Activated CD4-positive, CD25-positive, alpha-beta regulatory T cell treated with anti-CD3 and anti-CD28 coated beads, Interleukin-2, amount 50 U/mL, for 72 hours (primary cell): ENCODE measurements around the gene CIITA.
"Not testable (repeated sequence)": the region's sequence is repeated elsewhere in the genome, so short reads cannot be mapped to it uniquely, and the experiment has no call there.

Experiments used
- DNase-seq: peaks from one replicate; pipeline ENCODE4 v3.0.0; 2021

Gene CIITA

GRCh38 chr16:10876799-10877341 is at the start of gene CIITA:
Gene CIITA, plus strand, starts transcription at chr16:10877202. Its CDS starts 129 bp downstream, at chr16:10877331.
- DNase-seq = no peak

DNA sequence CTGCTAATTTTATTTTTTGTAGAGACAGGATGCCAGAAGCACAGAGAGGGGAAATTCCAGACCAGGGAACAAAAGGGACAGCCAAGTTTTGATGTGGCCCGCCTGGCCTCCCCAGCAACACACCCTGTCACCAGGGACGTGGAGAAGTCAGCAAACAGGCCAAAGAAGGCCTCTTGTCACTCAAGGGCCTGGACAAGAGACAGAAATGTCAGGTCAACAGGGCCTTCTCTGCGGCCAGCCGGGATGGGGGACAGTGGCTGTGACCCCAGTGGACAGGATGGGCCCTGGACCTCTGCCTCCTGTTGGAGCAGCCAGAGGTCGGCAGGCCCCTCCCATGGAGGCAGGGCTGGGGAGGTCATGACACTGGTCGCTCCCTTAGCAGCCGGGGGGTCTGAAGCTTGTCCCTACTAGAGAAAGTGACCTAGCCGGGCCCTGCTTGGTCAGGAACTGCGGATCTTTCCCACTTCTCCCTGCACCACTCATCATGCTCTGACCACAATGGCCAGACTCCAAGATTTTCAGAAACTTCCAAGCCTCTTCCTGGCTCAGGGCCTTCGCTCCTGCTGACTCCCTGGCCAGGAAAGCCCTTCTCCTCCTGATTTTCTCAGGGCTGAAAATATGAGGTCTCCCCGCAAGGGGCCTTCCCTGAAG is 49.2 kb upstream of the CIITA start:
- no peak for DNase-seq

- no peak for DNase-seq
Observed at GRCh38 chr16:10828851-10829366, 48.1 kb upstream of the CIITA start.

- not testable (repeated sequence) for DNase-seq
Observed at GRCh38 chr16:10829390-10830098, 47.5 kb upstream of the CIITA start.

DNA sequence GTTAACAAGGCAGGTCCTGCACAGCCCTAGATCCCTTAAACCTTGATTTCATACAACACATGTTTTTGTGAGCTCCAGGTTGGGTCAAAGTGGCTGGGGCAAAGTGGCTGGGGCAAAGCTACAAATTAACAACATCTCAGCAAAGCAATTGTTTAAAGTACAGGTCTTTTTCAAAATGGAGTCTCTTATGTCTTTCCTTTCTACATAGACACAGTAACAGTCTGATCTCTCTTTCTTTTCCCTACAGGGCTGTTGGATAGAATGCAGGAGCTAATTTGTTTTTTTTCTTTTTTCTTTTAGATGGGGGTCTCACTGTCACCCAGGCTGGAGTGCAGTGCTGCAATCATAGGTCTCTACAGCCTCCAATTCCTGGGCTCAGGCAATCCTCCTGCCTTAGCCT is 46.8 kb upstream of the CIITA start:
- DNase-seq = not testable (repeated sequence)

DNA sequence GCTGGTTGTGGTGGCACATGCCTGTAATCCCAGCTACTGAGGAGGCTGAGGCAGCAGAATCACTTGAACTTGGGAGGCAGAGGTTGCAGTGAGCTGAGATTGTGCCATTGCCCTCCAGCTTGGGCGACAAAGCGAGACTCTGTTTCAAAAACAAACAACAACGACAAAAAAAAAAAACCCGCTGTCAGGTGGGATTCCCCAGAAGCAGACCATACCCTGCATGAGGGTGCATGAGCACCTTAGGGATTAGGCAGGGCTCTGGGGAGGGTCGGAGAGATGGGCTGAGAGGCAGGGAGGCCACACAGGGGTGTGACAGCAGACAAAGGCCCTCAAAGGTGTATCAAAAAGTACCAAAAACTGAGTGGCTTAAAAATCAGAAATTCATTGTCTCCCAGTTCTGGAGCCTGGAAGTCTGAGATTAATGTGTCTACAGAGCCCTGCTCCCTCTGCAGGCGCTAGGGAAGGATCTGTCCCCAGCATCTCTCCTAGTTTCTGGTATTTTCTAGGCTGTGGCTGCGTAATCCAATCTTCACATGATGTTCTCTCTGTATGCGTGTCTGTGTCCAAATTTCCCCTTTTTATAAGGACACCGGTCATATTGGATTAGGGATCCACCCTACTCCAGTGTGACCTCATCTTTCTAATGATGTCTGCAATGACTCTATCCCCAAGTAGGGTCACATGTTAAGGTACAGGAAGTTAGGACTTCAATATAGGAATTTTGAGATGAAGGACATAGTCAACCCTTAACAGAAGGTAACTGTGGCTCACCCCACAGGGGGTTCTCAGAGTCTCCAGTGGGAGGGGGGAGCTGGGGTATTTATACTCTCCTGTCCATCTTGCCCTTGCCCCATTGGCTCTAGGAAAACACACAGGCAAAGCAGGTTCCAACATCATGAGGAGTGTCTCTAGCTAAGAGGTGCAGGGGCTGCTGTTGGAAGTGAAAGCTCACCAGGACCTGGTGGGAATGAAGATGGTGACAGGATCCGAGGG is 44.8 kb upstream of the CIITA start:
- no peak for DNase-seq

DNA sequence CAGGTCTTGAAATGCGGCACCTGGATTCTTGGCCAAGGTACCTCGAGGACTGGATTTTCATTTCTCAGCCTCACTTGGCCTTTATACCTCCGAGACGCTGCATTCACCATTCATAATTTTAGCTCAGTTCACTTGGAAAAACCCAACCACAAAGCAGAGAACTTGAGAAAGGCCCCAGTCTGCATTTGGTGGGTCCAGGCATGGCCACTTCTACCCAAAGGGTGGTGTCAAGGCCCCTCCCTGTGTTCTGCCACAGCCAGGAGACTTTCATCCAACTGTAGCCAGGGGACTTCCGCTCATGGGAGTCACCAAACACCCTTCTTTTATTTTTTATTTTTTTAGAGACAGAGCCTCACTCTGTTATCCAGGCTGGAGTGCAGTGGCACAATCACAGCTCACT is 43.7 kb upstream of the CIITA start:
- DNase-seq = no peak

- no peak for DNase-seq
Observed at GRCh38 chr16:10834130-10834529, 42.9 kb upstream of the CIITA start.

GRCh38 chr16:10834766-10835165 is 42.2 kb upstream of the CIITA start:
- DNase-seq = no peak

DNA sequence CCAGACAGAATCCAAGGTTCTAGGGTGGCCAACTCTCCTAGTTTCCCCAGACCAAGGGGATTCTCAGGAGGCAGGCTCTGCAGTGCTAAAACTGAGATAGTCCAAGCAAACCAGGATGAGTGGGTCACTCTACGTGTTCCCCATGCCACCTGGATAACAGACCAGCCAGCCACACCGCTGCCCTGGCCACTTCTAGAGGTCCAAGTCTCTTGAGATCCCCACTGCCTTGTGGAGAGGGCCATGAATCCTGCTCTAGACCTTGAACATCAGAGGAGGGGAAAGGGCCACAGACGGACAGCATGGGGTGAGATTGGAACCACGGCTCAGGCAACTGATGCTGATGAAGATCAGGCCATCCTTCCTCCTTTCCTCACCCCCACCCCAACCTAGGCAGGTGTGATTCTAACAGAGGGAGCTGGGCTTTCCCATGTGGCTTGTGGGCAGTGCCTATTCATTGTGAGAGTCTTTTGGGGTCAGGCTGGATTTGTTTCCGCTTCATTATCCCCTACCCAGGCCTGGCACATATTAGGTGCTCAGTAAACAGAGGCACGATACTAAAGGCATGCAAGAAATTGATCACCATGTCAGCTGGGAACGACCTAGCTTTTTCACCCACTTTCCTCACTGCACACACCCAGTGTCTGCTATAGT is 41.6 kb upstream of the CIITA start:
- DNase-seq = no peak

GRCh38 chr16:10836174-10836853 is 40.7 kb upstream of the CIITA start:
- DNase-seq = no peak

DNA sequence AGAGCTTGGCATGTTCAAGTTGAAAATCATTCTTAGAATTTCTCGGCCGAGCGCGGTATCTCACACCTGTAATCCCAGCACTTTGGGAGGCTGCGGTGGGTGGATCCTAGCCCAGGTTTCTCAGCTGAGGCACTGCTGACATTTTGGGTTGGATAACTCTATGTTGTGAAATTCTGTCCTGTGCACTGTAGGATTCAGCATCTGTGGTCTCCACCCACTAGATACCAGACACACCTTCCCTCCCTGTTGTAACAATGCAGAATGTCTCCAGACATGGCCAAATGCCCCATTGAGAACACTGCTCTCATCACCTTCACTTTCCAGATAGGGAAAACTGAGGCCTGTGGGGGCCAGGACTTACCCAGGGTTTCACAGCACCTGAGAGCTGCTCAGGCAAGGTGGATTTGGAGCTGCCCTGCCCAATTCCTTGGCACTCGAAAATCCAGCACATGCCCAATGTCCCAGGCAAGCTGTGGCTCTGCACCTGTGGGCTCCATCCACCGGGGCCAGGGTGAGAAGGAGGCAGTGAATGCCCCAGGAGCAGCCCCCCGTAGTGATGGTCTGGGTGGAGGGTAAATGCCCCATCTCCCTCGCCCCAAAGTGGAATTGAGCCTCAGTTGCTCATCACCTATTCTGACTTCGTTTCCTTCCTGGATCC is 38.3 kb upstream of the CIITA start:
- no peak for DNase-seq

- DNase-seq = no peak
Observed at GRCh38 chr16:10839279-10839666, 37.7 kb upstream of the CIITA start.

DNA sequence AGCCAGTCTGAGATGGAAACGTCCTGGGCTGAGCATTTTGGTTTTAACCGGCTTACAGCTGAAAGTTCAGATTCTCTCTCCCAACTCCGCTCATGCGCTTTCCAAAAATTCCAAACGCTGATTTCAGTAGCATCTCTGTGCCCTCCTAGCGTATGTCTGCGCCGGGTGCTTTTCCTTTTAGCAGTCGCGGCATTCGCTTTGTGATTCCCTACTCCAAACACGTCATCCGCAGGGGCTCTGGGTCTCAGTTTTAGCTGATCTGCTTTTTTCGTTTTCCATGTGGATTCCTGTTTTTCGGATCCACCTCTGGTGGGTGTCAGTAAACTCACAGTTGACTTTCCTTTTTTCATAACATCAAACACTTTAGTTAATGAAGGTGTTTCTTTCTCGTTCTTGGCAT is 36.3 kb upstream of the CIITA start:
- no peak for DNase-seq

GRCh38 chr16:10846213-10846998 is 30.6 kb upstream of the CIITA start:
- no peak for DNase-seq

DNA sequence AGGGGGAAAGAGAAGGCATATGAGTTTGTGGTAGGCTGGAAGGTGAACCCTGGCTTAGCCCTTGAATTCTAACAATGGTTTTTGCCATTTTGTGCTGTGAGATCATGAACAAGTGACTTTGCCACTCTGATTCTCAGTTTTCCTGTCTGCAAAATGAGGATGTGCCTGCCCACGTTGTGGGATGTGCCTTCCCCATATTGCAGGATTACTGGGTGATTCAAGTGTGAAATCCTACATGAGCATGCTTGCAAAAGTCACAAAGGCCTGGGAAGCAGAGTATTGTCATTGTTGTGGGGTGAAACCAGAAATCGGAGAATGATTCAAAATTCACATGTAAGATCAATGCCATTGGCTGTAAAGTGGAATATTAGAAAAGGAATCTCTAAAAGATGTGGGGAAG is 29.8 kb upstream of the CIITA start:
- no peak for DNase-seq

DNA sequence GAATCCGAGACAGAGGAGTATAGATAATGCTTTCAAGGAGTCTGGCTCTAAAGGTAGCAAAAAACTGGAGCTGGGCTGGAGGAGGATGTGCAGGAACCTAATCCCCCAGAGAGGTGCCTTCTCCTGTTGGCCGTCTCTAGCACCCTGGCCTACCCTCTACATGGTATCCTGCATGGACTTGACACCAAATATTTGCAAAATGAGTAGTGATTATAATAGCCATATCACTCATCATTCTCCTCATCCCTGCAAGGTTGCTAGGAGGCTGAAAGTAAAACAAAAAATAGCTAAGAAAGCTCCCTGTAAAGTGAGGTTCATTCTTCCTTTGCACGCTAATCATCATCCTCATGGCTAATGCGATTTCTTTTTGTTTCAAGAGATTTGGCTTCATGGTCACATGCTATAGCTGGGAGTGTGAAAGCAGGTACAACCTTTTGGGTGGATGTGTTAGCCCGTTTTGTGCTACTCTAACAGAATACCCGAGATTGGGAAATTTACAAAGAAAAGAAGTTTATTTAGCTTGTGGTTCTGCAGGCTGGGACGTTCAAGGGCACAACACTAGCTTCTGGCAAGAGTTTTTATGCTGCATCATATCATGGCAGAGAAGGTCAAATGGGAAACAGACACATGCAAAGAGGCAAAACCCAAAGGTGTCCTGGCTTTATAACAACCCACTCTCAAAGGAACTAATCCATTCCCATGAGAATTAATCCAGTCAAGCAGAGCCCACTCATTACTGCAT is 27.1 kb upstream of the CIITA start:
- no peak for DNase-seq

DNA sequence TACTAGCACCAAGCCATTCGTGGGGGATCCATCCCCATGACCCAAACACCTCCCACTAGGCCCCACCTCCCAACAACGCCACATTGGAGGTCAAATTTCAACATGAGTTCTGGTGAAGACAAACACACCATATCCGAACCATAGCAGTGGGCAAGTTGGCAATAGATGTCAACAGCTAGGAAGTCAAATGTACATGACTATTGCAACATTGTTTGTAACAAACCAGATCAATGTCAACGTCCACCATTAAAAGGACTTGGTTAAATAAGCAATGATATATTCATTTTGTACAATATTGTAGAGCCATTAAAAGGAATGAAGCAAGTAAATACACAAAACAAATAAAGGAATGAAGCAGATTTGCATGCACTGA is 26.5 kb upstream of the CIITA start:
- no peak for DNase-seq

DNA sequence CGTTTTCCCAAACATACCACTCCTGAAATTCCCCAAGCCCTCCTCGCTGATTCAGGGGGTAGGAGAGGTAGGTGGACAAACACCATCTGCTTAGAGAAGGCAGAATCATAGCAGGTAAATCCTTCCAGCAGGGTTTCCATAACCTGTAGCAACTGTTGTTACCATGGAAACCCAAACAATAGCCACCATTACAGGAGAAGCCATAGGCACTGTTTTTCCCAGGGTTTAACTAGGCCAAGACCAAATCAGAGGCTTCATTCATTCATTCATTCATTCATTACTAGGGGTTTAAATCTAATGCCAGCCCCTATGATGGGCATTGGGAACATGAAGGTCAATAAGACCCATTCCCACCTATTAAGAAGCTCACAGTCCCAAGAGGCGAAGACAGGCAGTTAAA is 25.5 kb upstream of the CIITA start:
- DNase-seq = no peak

- DNase-seq = no peak
Observed at GRCh38 chr16:10852286-10852685, 24.7 kb upstream of the CIITA start.
